Ovary (tissue), 3 donors: ENCODE measurements around the gene SLC39A11.

ENCODE experiments used
- POLR2A ChIP-seq: fragments of 450-650 bp; IDR thresholded peaks from one replicate; pipeline ENCODE4 v1.6.1; 2017; ENCODE audit warnings: antibody characterized with exemption, mild to moderate bottlenecking, moderate library complexity
- TF ChIP-seq, protein P1 (sequence below), 3 donors: fragments of 450-650 bp in 2 of 3; fragments of 200-600 bp in 1 of 3; IDR thresholded peaks; one replicate each; pipeline versions ENCODE4 v1.5.1 to v1.8.0; 2016 to 2022; ENCODE audit warnings: antibody characterized with exemption in 3 of 3, mild to moderate bottlenecking in 1 of 3
- donor health status: DM: no; HTN: no; CAD: no.

DNA sequence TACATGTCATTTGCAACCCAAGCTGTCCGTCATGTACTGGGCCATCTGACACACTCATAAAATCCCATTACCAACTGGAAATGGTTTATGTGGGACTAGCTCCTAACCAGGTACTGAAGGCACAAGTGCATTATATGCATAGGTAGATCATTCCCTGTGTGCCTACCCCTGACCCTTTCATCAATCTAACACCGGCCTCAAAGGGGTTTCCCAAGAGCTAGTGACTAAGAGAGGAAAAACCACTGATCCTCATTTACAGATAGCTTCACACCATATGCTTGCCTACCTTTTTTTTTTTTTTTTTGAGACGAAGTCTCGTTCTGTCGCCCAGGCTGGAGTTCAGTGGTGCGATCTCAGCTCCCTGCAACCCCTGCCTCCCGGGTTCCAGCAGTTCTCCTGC, 449.8 kb downstream of the SLC39A11 start:
- TF ChIP-seq, protein P1, sequence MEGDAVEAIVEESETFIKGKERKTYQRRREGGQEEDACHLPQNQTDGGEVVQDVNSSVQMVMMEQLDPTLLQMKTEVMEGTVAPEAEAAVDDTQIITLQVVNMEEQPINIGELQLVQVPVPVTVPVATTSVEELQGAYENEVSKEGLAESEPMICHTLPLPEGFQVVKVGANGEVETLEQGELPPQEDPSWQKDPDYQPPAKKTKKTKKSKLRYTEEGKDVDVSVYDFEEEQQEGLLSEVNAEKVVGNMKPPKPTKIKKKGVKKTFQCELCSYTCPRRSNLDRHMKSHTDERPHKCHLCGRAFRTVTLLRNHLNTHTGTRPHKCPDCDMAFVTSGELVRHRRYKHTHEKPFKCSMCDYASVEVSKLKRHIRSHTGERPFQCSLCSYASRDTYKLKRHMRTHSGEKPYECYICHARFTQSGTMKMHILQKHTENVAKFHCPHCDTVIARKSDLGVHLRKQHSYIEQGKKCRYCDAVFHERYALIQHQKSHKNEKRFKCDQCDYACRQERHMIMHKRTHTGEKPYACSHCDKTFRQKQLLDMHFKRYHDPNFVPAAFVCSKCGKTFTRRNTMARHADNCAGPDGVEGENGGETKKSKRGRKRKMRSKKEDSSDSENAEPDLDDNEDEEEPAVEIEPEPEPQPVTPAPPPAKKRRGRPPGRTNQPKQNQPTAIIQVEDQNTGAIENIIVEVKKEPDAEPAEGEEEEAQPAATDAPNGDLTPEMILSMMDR (IDR thresholded peaks at IDR 0.05) = no peak
- no peak for TF ChIP-seq POLR2A
